HEK293 (cell line): Measurements from ENCODE around the gene DSCAML1.

Experiments
- CTCF ChIA-PET: fragments of 350-600 bp; formaldehyde crosslinking; extraction: SDS; loops from one replicate; lab custom pipeline; 2021; ENCODE audit warnings: antibody characterized with exemption; lab: Yijun Ruan, JAX
- POLR2A ChIA-PET: fragments of 300-600 bp; formaldehyde crosslinking; extraction: SDS; loops from one replicate; lab custom pipeline; 2020; ENCODE audit warnings: antibody characterized with exemption, inconsistent platforms; lab: Yijun Ruan, JAX
- H3K27ac ChIP-seq: fragments of 200-500 bp; sonication (Bioruptor generic); 2 replicates; pipeline ENCODE4 v1.5.1; 2014; ENCODE audit warnings: low read depth, low read length, control low read depth, inconsistent platforms; ENCODE audit errors: extremely low read depth
- H3K36me3 ChIP-seq, 2 experiments: fragments of 200-500 bp in 1 of 2; sonication (Bioruptor generic) in 1 of 2; 1 replicate in 1 of 2; 2 replicates in 1 of 2; pipeline ENCODE4 v1.5.1; 2014 to 2017; ENCODE audit warnings: inconsistent platforms in 2 of 2, low read length in 2 of 2; ENCODE audit not compliant: control insufficient read depth in 2 of 2, insufficient read depth in 1 of 2
- H3K4me1 ChIP-seq: fragments of 200-500 bp; sonication (Bioruptor generic); 2 replicates; pipeline ENCODE4 v1.5.1; 2014; ENCODE audit warnings: mild to moderate bottlenecking, low read length, inconsistent platforms; ENCODE audit not compliant: control insufficient read depth, insufficient read depth
- H3K4me3 ChIP-seq: 2 replicates; pipeline ENCODE4 v1.5.1; 2011; ENCODE audit warnings: low read depth, mild to moderate bottlenecking, control low read depth, low read length, moderate library complexity
- H3K9me3 ChIP-seq: fragments of 200-500 bp; sonication (Bioruptor generic); 2 replicates; pipeline ENCODE4 v1.5.1; 2014; ENCODE audit warnings: low read depth, low read length, inconsistent platforms; ENCODE audit not compliant: control insufficient read depth, insufficient read depth
- GLI2 ChIP-seq: fragments of 450-650 bp; formaldehyde crosslinking; IDR thresholded peaks from 2 replicates; pipeline ENCODE4; 2017; ENCODE audit warnings: missing biosample characterization, missing genetic modification characterization, low read depth, borderline replicate concordance
- HOXD13 ChIP-seq: sonication (generic); formaldehyde crosslinking; IDR thresholded peaks from 2 replicates; pipeline ENCODE4 v1.8.0; 2022; ENCODE audit warnings: missing genetic modification reagents, borderline replicate concordance
- KLF10 ChIP-seq: fragments of 450-650 bp; IDR thresholded peaks from 2 replicates; pipeline ENCODE4 v1.5.1; 2018; ENCODE audit warnings: missing biosample characterization, mild to moderate bottlenecking, missing genetic modification characterization
- MYNN ChIP-seq: fragments of 450-650 bp; formaldehyde crosslinking; IDR thresholded peaks from 2 replicates; pipeline ENCODE4 v1.5.1; 2016; ENCODE audit warnings: missing biosample characterization, missing genetic modification characterization, borderline replicate concordance
- RBAK ChIP-seq: fragments of 450-650 bp; formaldehyde crosslinking; IDR thresholded peaks from 2 replicates; pipeline ENCODE4 v1.5.1; 2016; ENCODE audit warnings: missing biosample characterization, missing genetic modification characterization
- REPIN1 ChIP-seq: fragments of 450-650 bp; formaldehyde crosslinking; IDR thresholded peaks from 2 replicates; pipeline ENCODE4 v1.5.1; 2017; ENCODE audit warnings: missing biosample characterization, missing genetic modification characterization, low read depth
- ZBTB20 ChIP-seq: fragments of 450-650 bp; formaldehyde crosslinking; IDR thresholded peaks from 2 replicates; pipeline ENCODE4 v1.5.1; 2016; ENCODE audit warnings: missing biosample characterization, missing genetic modification characterization
- ZNF169 ChIP-seq: fragments of 450-650 bp; formaldehyde crosslinking; IDR thresholded peaks from 2 replicates; pipeline ENCODE4 v1.5.1; 2016; ENCODE audit warnings: missing biosample characterization, missing genetic modification characterization
- ZNF202 ChIP-seq: fragments of 450-650 bp; formaldehyde crosslinking; IDR thresholded peaks from 2 replicates; pipeline ENCODE4 v1.5.1; 2016; ENCODE audit warnings: missing biosample characterization, missing genetic modification characterization, borderline replicate concordance
- ZNF350 ChIP-seq: fragments of 450-650 bp; formaldehyde crosslinking; IDR thresholded peaks from 2 replicates; pipeline ENCODE4 v1.5.0; 2017; ENCODE audit warnings: missing biosample characterization, mild to moderate bottlenecking, missing genetic modification characterization
- ZNF366 ChIP-seq: fragments of 450-650 bp; formaldehyde crosslinking; conservative IDR thresholded peaks from 2 replicates; pipeline ENCODE4 v1.5.1; 2016; ENCODE audit warnings: missing biosample characterization, missing genetic modification characterization
- ZNF433 ChIP-seq: fragments of 450-650 bp; formaldehyde crosslinking; IDR thresholded peaks from 2 replicates; pipeline ENCODE4 v1.5.1; 2016; ENCODE audit warnings: missing biosample characterization, missing genetic modification characterization, low read depth
- ZNF521 ChIP-seq: fragments of 450-650 bp; formaldehyde crosslinking; IDR thresholded peaks from 2 replicates; pipeline ENCODE4 v1.5.1; 2017; ENCODE audit warnings: missing biosample characterization, mild to moderate bottlenecking, missing genetic modification characterization
- ZNF585B ChIP-seq: fragments of 450-650 bp; formaldehyde crosslinking; IDR thresholded peaks from 2 replicates; pipeline ENCODE4 v1.5.1; 2016; ENCODE audit warnings: missing biosample characterization, missing genetic modification characterization
- ZNF670 ChIP-seq: fragments of 450-650 bp; formaldehyde crosslinking; IDR thresholded peaks from 2 replicates; pipeline ENCODE4 v1.5.1; 2016; ENCODE audit warnings: missing biosample characterization, missing genetic modification characterization, low read depth
- ZNF785 ChIP-seq: fragments of 450-650 bp; formaldehyde crosslinking; IDR thresholded peaks from 2 replicates; pipeline ENCODE4 v1.5.1; 2016; ENCODE audit warnings: missing biosample characterization, missing genetic modification characterization
- ZNF843 ChIP-seq: fragments of 450-650 bp; formaldehyde crosslinking; IDR thresholded peaks from 2 replicates; pipeline ENCODE4 v1.5.1; 2016; ENCODE audit warnings: missing biosample characterization, missing genetic modification characterization
- TF ChIP-seq, protein P1 (sequence below): fragments of 450-650 bp; formaldehyde crosslinking; IDR thresholded peaks from 2 replicates; pipeline ENCODE4 v1.5.1; 2016; ENCODE audit warnings: missing biosample characterization, missing genetic modification characterization, borderline replicate concordance
- TF ChIP-seq, protein P2 (sequence below): fragments of 450-650 bp; formaldehyde crosslinking; optimal IDR thresholded peaks from 2 replicates; pipeline ENCODE3; 2016; ENCODE audit warnings: missing biosample characterization, mild to moderate bottlenecking, missing genetic modification characterization
- TF ChIP-seq, protein P3 (sequence below): fragments of 450-650 bp; formaldehyde crosslinking; IDR thresholded peaks from 2 replicates; pipeline ENCODE4 v1.5.1; 2016; ENCODE audit warnings: missing biosample characterization, missing genetic modification characterization
- TF ChIP-seq, protein P4 (sequence below): fragments of 450-650 bp; formaldehyde crosslinking; IDR thresholded peaks from 2 replicates; pipeline ENCODE4 v1.5.1; 2016; ENCODE audit warnings: missing biosample characterization, missing genetic modification characterization
- TF ChIP-seq, protein P5 (sequence below): fragments of 450-650 bp; IDR thresholded peaks from 2 replicates; pipeline ENCODE4 v1.5.1; 2018; ENCODE audit warnings: missing biosample characterization, missing genetic modification characterization
- TF ChIP-seq, protein P6 (sequence below): fragments of 450-650 bp; formaldehyde crosslinking; IDR thresholded peaks from 2 replicates; pipeline ENCODE4 v1.5.1; 2017; ENCODE audit warnings: missing biosample characterization, missing genetic modification characterization

The DSCAML1 gene

DNA sequence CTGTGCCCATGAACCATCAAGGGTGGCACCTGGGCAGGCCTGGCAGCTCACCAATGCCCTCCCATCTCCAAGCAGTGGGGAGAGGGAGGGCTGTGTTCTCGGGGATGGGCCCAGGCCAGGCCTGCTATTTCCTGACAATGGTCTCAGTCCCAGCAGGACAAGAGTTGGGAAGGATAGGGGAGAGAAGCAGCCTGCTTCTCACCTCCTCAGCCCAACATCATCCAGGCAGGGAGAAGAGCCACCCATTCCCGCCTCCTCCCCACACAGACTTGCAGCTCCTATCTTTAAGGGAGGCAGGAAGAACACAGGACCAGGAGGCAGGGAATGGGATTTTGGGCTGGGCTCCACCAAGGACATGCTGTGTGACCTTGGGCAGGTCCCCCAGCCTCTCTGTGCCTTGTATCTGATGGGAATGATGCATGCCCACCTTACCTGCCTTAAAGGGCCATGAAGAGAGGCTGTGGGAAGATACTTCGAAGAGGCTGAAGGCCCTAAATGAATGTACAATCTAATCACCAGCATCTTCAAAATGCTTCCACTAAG, 108.7 kb downstream of the DSCAML1 start (continued):
- TF ChIP-seq, protein P1, sequence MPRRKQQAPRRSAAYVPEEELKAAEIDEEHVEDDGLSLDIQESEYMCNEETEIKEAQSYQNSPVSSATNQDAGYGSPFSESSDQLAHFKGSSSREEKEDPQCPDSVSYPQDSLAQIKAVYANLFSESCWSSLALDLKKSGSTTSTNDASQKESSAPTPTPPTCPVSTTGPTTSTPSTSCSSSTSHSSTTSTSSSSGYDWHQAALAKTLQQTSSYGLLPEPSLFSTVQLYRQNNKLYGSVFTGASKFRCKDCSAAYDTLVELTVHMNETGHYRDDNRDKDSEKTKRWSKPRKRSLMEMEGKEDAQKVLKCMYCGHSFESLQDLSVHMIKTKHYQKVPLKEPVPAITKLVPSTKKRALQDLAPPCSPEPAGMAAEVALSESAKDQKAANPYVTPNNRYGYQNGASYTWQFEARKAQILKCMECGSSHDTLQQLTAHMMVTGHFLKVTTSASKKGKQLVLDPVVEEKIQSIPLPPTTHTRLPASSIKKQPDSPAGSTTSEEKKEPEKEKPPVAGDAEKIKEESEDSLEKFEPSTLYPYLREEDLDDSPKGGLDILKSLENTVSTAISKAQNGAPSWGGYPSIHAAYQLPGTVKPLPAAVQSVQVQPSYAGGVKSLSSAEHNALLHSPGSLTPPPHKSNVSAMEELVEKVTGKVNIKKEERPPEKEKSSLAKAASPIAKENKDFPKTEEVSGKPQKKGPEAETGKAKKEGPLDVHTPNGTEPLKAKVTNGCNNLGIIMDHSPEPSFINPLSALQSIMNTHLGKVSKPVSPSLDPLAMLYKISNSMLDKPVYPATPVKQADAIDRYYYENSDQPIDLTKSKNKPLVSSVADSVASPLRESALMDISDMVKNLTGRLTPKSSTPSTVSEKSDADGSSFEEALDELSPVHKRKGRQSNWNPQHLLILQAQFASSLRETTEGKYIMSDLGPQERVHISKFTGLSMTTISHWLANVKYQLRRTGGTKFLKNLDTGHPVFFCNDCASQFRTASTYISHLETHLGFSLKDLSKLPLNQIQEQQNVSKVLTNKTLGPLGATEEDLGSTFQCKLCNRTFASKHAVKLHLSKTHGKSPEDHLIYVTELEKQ (tag by site-specific recombination): no peak
- TF ChIP-seq, protein P2, sequence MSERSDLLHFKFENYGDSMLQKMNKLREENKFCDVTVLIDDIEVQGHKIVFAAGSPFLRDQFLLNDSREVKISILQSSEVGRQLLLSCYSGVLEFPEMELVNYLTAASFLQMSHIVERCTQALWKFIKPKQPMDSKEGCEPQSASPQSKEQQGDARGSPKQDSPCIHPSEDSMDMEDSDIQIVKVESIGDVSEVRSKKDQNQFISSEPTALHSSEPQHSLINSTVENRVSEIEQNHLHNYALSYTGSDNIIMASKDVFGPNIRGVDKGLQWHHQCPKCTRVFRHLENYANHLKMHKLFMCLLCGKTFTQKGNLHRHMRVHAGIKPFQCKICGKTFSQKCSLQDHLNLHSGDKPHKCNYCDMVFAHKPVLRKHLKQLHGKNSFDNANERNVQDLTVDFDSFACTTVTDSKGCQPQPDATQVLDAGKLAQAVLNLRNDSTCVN (tag by site-specific recombination): no peak
- TF ChIP-seq, protein P3, sequence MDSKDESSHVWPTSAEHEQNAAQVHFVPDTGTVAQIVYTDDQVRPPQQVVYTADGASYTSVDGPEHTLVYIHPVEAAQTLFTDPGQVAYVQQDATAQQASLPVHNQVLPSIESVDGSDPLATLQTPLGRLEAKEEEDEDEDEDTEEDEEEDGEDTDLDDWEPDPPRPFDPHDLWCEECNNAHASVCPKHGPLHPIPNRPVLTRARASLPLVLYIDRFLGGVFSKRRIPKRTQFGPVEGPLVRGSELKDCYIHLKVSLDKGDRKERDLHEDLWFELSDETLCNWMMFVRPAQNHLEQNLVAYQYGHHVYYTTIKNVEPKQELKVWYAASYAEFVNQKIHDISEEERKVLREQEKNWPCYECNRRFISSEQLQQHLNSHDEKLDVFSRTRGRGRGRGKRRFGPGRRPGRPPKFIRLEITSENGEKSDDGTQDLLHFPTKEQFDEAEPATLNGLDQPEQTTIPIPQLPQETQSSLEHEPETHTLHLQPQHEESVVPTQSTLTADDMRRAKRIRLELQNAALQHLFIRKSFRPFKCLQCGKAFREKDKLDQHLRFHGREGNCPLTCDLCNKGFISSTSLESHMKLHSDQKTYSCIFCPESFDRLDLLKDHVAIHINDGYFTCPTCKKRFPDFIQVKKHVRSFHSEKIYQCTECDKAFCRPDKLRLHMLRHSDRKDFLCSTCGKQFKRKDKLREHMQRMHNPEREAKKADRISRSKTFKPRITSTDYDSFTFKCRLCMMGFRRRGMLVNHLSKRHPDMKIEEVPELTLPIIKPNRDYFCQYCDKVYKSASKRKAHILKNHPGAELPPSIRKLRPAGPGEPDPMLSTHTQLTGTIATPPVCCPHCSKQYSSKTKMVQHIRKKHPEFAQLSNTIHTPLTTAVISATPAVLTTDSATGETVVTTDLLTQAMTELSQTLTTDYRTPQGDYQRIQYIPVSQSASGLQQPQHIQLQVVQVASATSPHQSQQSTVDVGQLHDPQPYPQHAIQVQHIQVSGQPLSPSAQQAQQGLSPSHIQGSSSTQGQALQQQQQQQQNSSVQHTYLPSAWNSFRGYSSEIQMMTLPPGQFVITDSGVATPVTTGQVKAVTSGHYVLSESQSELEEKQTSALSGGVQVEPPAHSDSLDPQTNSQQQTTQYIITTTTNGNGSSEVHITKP (tag by site-specific recombination): no peak
- TF ChIP-seq ZNF169 (tag by site-specific recombination) (no peak), ZNF785 (tag by site-specific recombination) (no peak), ZNF366 (tag by site-specific recombination) (no peak), REPIN1 (tag by site-specific recombination) (no peak), ZNF350 (tag by site-specific recombination) (no peak)
- TF ChIP-seq, protein P4, sequence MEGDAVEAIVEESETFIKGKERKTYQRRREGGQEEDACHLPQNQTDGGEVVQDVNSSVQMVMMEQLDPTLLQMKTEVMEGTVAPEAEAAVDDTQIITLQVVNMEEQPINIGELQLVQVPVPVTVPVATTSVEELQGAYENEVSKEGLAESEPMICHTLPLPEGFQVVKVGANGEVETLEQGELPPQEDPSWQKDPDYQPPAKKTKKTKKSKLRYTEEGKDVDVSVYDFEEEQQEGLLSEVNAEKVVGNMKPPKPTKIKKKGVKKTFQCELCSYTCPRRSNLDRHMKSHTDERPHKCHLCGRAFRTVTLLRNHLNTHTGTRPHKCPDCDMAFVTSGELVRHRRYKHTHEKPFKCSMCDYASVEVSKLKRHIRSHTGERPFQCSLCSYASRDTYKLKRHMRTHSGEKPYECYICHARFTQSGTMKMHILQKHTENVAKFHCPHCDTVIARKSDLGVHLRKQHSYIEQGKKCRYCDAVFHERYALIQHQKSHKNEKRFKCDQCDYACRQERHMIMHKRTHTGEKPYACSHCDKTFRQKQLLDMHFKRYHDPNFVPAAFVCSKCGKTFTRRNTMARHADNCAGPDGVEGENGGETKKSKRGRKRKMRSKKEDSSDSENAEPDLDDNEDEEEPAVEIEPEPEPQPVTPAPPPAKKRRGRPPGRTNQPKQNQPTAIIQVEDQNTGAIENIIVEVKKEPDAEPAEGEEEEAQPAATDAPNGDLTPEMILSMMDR: no peak
- TF ChIP-seq, all 188 proteins: peak for 0

DNA sequence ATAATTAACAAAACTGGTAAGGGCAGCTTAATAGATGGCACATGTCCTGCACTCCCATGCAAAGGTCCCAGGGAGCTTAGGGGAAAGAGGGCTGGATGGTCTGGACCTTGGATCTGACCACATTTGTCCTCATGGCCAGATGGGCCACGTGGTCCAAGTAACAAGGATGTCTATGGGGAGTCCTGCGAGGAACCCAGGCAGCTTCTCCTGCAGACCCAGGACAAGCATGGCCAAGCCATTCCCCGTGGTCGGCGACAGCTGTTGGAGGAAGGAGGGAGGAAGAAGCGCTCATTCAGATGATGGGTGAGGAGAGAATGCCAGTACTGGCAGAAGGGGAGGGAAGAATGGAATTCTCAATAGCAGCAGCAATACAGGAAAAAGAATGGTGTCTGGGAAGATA, 109.2 kb downstream of the DSCAML1 start:
- CTCF ChIA-PET: interaction anchor here (0.6 to 1.2 kb wide), 3 partner anchors 68 to 130 kb away, joined by 3 to 6 read pairs (median 3); no protein-coding TSS in a partner anchor
- Histone ChIP-seq H3K4me3 (no peak overlapping the region), H3K36me3 (no peaks in the 10 kb centered on the region), H3K9me3 (no peaks in the 10 kb centered on the region), H3K27ac (no peak overlapping the region), H3K4me1 (no peaks in the 10 kb centered on the region)
- POLR2A ChIA-PET: no interaction called here
- no peak for TF ChIP-seq ZNF670
- TF ChIP-seq HOXD13 (CRISPR knock-in tag): no peak
- TF ChIP-seq ZNF843 (tag by site-specific recombination): no peak
- no peak for TF ChIP-seq GLI2 (tag by site-specific recombination)
- no peak for TF ChIP-seq KLF10 (tag by site-specific recombination)
- no peak for TF ChIP-seq ZBTB20 (tag by site-specific recombination)
- no peak for TF ChIP-seq MYNN (tag by site-specific recombination)
- no peak for TF ChIP-seq ZNF521 (tag by site-specific recombination)
- TF ChIP-seq, protein P5, sequence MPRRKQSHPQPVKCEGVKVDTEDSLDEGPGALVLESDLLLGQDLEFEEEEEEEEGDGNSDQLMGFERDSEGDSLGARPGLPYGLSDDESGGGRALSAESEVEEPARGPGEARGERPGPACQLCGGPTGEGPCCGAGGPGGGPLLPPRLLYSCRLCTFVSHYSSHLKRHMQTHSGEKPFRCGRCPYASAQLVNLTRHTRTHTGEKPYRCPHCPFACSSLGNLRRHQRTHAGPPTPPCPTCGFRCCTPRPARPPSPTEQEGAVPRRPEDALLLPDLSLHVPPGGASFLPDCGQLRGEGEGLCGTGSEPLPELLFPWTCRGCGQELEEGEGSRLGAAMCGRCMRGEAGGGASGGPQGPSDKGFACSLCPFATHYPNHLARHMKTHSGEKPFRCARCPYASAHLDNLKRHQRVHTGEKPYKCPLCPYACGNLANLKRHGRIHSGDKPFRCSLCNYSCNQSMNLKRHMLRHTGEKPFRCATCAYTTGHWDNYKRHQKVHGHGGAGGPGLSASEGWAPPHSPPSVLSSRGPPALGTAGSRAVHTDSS (tag by site-specific recombination): no peak
- TF ChIP-seq, protein P6, sequence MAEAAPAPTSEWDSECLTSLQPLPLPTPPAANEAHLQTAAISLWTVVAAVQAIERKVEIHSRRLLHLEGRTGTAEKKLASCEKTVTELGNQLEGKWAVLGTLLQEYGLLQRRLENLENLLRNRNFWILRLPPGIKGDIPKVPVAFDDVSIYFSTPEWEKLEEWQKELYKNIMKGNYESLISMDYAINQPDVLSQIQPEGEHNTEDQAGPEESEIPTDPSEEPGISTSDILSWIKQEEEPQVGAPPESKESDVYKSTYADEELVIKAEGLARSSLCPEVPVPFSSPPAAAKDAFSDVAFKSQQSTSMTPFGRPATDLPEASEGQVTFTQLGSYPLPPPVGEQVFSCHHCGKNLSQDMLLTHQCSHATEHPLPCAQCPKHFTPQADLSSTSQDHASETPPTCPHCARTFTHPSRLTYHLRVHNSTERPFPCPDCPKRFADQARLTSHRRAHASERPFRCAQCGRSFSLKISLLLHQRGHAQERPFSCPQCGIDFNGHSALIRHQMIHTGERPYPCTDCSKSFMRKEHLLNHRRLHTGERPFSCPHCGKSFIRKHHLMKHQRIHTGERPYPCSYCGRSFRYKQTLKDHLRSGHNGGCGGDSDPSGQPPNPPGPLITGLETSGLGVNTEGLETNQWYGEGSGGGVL (tag by site-specific recombination): no peak
- no peak for TF ChIP-seq ZNF585B (tag by site-specific recombination)
- no peak for TF ChIP-seq ZNF202
- no peak for TF ChIP-seq ZNF366 (tag by site-specific recombination)
- no peak for TF ChIP-seq RBAK (tag by site-specific recombination)
- no peak for TF ChIP-seq ZNF433
